ENCODE data around the gene CEP162. TPM values are rescaled to one million over a fixed set of nuclear protein-coding genes. Genes with fewer than 3 reads are reported as not detected.
"Not testable (repeated sequence)": the region's sequence is repeated elsewhere in the genome, so short reads cannot be mapped to it uniquely, and the experiment has no call there.

The CEP162 gene
- total RNA-seq, 2 donors from 2014 or later, result 3.5 to 5.5 TPM

GRCh38 chr6:84086056-84086455 lies 141.4 kb downstream of the CEP162 start:
- Histone ChIP-seq H3K27me3 (no peaks in the 10 kb centered on the region), H3K9me3 (no peaks in the 10 kb centered on the region), H3K36me3 (no peaks in the 10 kb centered on the region), H3K4me1 (no peaks in the 10 kb centered on the region), H3K4me3 (no peak overlapping the region), H3K27ac (no peak overlapping the region)
- no peak for TF ChIP-seq CTCF (IDR thresholded peaks at IDR 0.05)
- no peak for DNase-seq (ENCODE audit: low spot score)

GRCh38 chr6:84084705-84085104 lies 142.7 kb downstream of the CEP162 start:
- H3K36me3 ChIP-seq; H3K4me3 ChIP-seq; H3K4me1 ChIP-seq; H3K27me3 ChIP-seq; H3K9me3 ChIP-seq; H3K27ac ChIP-seq; DNase-seq (ENCODE audit: low spot score): not testable (repeated sequence)

GRCh38 chr6:84082689-84083265 lies 144.7 kb downstream of the CEP162 start:
- H3K4me3 ChIP-seq, result no peak overlapping the region
- TF ChIP-seq CTCF (IDR thresholded peaks at IDR 0.05), result no peak
- no peaks in the 10 kb centered on the region for H3K4me1 ChIP-seq
- no peaks in the 10 kb centered on the region for H3K9me3 ChIP-seq
- no peaks in the 10 kb centered on the region for H3K36me3 ChIP-seq
- H3K27ac ChIP-seq, result no peak overlapping the region
- DNase-seq (ENCODE audit: low spot score), result no peak
- no peaks in the 10 kb centered on the region for H3K27me3 ChIP-seq

GRCh38 chr6:84081222-84081621 lies 146.2 kb downstream of the CEP162 start:
- Histone ChIP-seq H3K4me3 (no peak overlapping the region), H3K27ac (no peak overlapping the region), H3K27me3 (no peaks in the 10 kb centered on the region), H3K4me1 (no peaks in the 10 kb centered on the region), H3K36me3 (no peaks in the 10 kb centered on the region), H3K9me3 (no peaks in the 10 kb centered on the region)
- no peak for TF ChIP-seq CTCF (IDR thresholded peaks at IDR 0.05)
- no peak for DNase-seq (ENCODE audit: low spot score)

- no peak for TF ChIP-seq CTCF (IDR thresholded peaks at IDR 0.05)
- Histone ChIP-seq H3K27ac (no peak overlapping the region), H3K36me3 (no peaks in the 10 kb centered on the region), H3K4me1 (no peaks in the 10 kb centered on the region), H3K27me3 (no peaks in the 10 kb centered on the region), H3K9me3 (no peaks in the 10 kb centered on the region), H3K4me3 (no peak overlapping the region)
- no peak for DNase-seq (ENCODE audit: low spot score)
Measured at GRCh38 chr6:84078335-84078734, 149.1 kb downstream of the CEP162 start.

- Histone ChIP-seq H3K27ac (no peak overlapping the region), H3K4me1 (no peaks in the 10 kb centered on the region), H3K36me3 (no peaks in the 10 kb centered on the region), H3K9me3 (no peaks in the 10 kb centered on the region), H3K27me3 (no peaks in the 10 kb centered on the region), H3K4me3 (no peak overlapping the region)
- no peak for DNase-seq (ENCODE audit: low spot score)
- no peak for TF ChIP-seq CTCF (IDR thresholded peaks at IDR 0.05)
Measured at GRCh38 chr6:84077645-84078044, 149.8 kb downstream of the CEP162 start.
